SK-N-SH (cell line): ENCODE results near the gene ZNF71. TPM values are rescaled to one million over a fixed set of nuclear protein-coding genes. Genes with fewer than 3 reads are reported as not detected.

Source experiments
- CTCF ChIA-PET: fragments of 300-600, 350-600 bp; formaldehyde crosslinking; extraction: SDS; loops from one replicate; lab custom pipeline; 2021; lab: Yijun Ruan, JAX
- POLR2A ChIA-PET: fragments of 350-600 bp; sonication (Branson Sonifier 250); formaldehyde crosslinking; extraction: SDS; loops from one replicate; lab custom pipeline; 2020; ENCODE audit warnings: antibody characterized with exemption, inconsistent platforms; lab: Yijun Ruan, JAX
- DNase-seq: peaks from one replicate; pipeline ENCODE4 v3.0.0; 2012
- H2AFZ ChIP-seq: fragments of 200-600 bp; sonication (generic); 2 replicates; pipeline ENCODE4 v1.8.1; 2016; ENCODE audit warnings: antibody characterized with exemption, mild to moderate bottlenecking, low read depth
- H3F3A ChIP-seq: fragments of 200-600 bp; sonication (generic); replicated peaks from 2 replicates; pipeline ENCODE3; 2016; ENCODE audit warnings: antibody characterized with exemption, mild to moderate bottlenecking; ENCODE audit not compliant: insufficient read depth
- H3K27ac ChIP-seq, 2 experiments: fragments of 200-500 bp in 1 of 2; fragments of 200-600 bp in 1 of 2; sonication (Bioruptor generic) in 1 of 2; sonication (generic), shearing (Covaris generic) in 1 of 2; 2 replicates each; pipeline versions ENCODE4 v1.5.1 to v1.6.1; 2014 to 2016; ENCODE audit warnings: low read depth in 2 of 2, inconsistent platforms in 1 of 2, low read length in 1 of 2, mild to moderate bottlenecking in 1 of 2, mixed read lengths in 1 of 2
- H3K27me3 ChIP-seq: fragments of 200-600 bp; sonication (generic), shearing (Covaris generic); 2 replicates; pipeline ENCODE4 v1.6.1; 2016; ENCODE audit warnings: mixed run types; ENCODE audit not compliant: insufficient read depth
- H3K36me3 ChIP-seq, 2 experiments: fragments of 200-500 bp in 1 of 2; fragments of 200-600 bp in 1 of 2; sonication (Bioruptor generic) in 1 of 2; sonication (generic) in 1 of 2; replicated peaks in 1 of 2; 2 replicates each; pipeline versions ENCODE3 to v1.5.1; 2014 to 2016; ENCODE audit warnings: low read length in 1 of 2, mild to moderate bottlenecking in 1 of 2; ENCODE audit not compliant: insufficient read depth in 2 of 2, control insufficient read depth in 1 of 2
- H3K4me1 ChIP-seq, 2 experiments: fragments of 200-500 bp in 1 of 2; fragments of 200-600 bp in 1 of 2; sonication (Bioruptor generic) in 1 of 2; sonication (generic), shearing (Covaris generic) in 1 of 2; 2 replicates each; pipeline versions ENCODE4 v1.5.1 to v1.6.1; 2014 to 2016; ENCODE audit warnings: low read depth in 1 of 2, low read length in 1 of 2, mixed run types in 1 of 2; ENCODE audit not compliant: insufficient read depth in 2 of 2, control insufficient read depth in 1 of 2
- H3K4me2 ChIP-seq: fragments of 200-600 bp; sonication (generic), shearing (Covaris generic); 2 replicates; pipeline ENCODE4 v1.6.1; 2017; ENCODE audit warnings: mixed run types
- H3K4me3 ChIP-seq, 2 experiments: fragments of 200-500 bp in 1 of 2; fragments of 200-600 bp in 1 of 2; sonication (Bioruptor generic) in 1 of 2; sonication (generic), shearing (Covaris generic) in 1 of 2; 2 replicates each; pipeline versions ENCODE4 v1.5.1 to v1.8.1; 2014 to 2016; ENCODE audit warnings: low read depth in 2 of 2, inconsistent platforms in 1 of 2, low read length in 1 of 2, mild to moderate bottlenecking in 1 of 2, mixed read lengths in 1 of 2, moderate library complexity in 1 of 2
- H3K79me2 ChIP-seq: fragments of 200-600 bp; sonication (generic); 2 replicates; pipeline ENCODE4 v1.8.1; 2017; ENCODE audit warnings: mild to moderate bottlenecking; ENCODE audit not compliant: insufficient read depth
- H3K9ac ChIP-seq: fragments of 200-600 bp; sonication (generic); 2 replicates; pipeline ENCODE4 v1.6.1; 2017; ENCODE audit warnings: mixed run types
- H3K9me2 ChIP-seq: fragments of 200-600 bp; sonication (generic); 2 replicates; pipeline ENCODE4 v1.6.1; 2017; ENCODE audit warnings: mixed run types
- H3K9me3 ChIP-seq: fragments of 200-600 bp; sonication (generic); 2 replicates; pipeline ENCODE4 v1.6.1; 2017; ENCODE audit warnings: mixed run types, mild to moderate bottlenecking, moderate library complexity
- H4K20me1 ChIP-seq: fragments of 200-600 bp; sonication (generic); 2 replicates; pipeline ENCODE4 v1.6.1; 2017; ENCODE audit warnings: mild to moderate bottlenecking, mixed run types; ENCODE audit not compliant: insufficient read depth
- ELF1 ChIP-seq: IDR thresholded peaks from 2 replicates; pipeline ENCODE4 v1.4.0; 2012
- EZH2phosphoT487 ChIP-seq: fragments of 200-600 bp; sonication (generic); IDR thresholded peaks from 2 replicates; pipeline ENCODE4 v1.6.1; 2017; ENCODE audit warnings: low read depth, mixed run types, mild to moderate bottlenecking, antibody characterized with exemption, moderate library complexity, borderline replicate concordance
- FOSL2 ChIP-seq: IDR thresholded peaks from 2 replicates; pipeline ENCODE4 v1.4.0; 2012; ENCODE audit warnings: low read depth, mild to moderate bottlenecking, moderate library complexity, borderline replicate concordance
- GABPA ChIP-seq: IDR thresholded peaks from 2 replicates; pipeline ENCODE4 v1.4.0; 2012; ENCODE audit warnings: low read depth, mild to moderate bottlenecking
- IRF3 ChIP-seq: fragments of 150-350 bp; IDR thresholded peaks from 2 replicates; pipeline ENCODE4 v1.6.1; 2016; ENCODE audit warnings: mild to moderate bottlenecking, low read depth, low read length
- MAX ChIP-seq: IDR thresholded peaks from 2 replicates; pipeline ENCODE4 v1.4.0; 2012; ENCODE audit warnings: low read depth
- MXI1 ChIP-seq: IDR thresholded peaks from 2 replicates; pipeline ENCODE4 v1.6.1; 2012; ENCODE audit warnings: mild to moderate bottlenecking, low read depth, low read length, improper control_type of control experiment
- NRF1 ChIP-seq: IDR thresholded peaks from 2 replicates; pipeline ENCODE4 v1.6.1; 2012; ENCODE audit warnings: low read depth, mild to moderate bottlenecking, low read length
- POLR2AphosphoS5 ChIP-seq: IDR thresholded peaks from 2 replicates; pipeline ENCODE4 v1.6.1; 2012; ENCODE audit warnings: low read depth, low read length
- RFX5 ChIP-seq: IDR thresholded peaks from 2 replicates; pipeline ENCODE4 v1.6.1; 2012; ENCODE audit warnings: mild to moderate bottlenecking, improper control_type of control experiment, low read length
- RXRA ChIP-seq: IDR thresholded peaks from 2 replicates; pipeline ENCODE4 v1.4.0; 2012; ENCODE audit warnings: low read depth, mild to moderate bottlenecking, borderline replicate concordance
- SIN3A ChIP-seq: IDR thresholded peaks from 2 replicates; pipeline ENCODE4 v1.6.1; 2012; ENCODE audit warnings: low read depth, mild to moderate bottlenecking, low read length, moderate library complexity, borderline replicate concordance
- TCF12 ChIP-seq: IDR thresholded peaks from 2 replicates; pipeline ENCODE4 v1.4.0; 2012
- TEAD4 ChIP-seq: IDR thresholded peaks from 2 replicates; pipeline ENCODE4 v1.4.0; 2012; ENCODE audit warnings: mild to moderate bottlenecking, borderline replicate concordance; ENCODE audit not compliant: insufficient read depth
- USF1 ChIP-seq: IDR thresholded peaks from 2 replicates; pipeline ENCODE4 v1.4.0; 2012; ENCODE audit warnings: low read depth, borderline replicate concordance
- YY1 ChIP-seq: IDR thresholded peaks from 2 replicates; pipeline ENCODE4 v1.4.0; 2012; ENCODE audit warnings: low read depth, mild to moderate bottlenecking
- ZBTB33 ChIP-seq: IDR thresholded peaks from 2 replicates; pipeline ENCODE4 v1.4.0; 2012; ENCODE audit warnings: low read depth, borderline replicate concordance
- WGBS: methylation state at CpG from one replicate; pipeline ENCODE4 v1.1.6; 2017; ENCODE audit warnings: low lambda C conversion rate; 5-methylcytosine and 5-hydroxymethylcytosine counted together
- polyA plus RNA-seq, 3 experiments: library from polyadenylated mRNA; depleted of rRNA; stranded (reverse); fragments of >200 nt; gene quantifications; 2 replicates each; pipeline ENCODE4 v1.2.3, GENCODE V29; 2012

Gene ZNF71
- polyA plus RNA-seq, 1 of the 3 experiments (the other 2 are of a cell fraction): 6.3 TPM

- Histone ChIP-seq H3K4me1 (no peaks in the 10 kb centered on the region), H3K9me3 (no peaks in the 10 kb centered on the region), H4K20me1 (no peaks in the 10 kb centered on the region), H3K79me2 (no peaks in the 10 kb centered on the region), H3K9ac (no peak overlapping the region), H3K36me3 (peaks cover 19 to 34% of the 10 kb centered on the region in 2 experiments), H3K4me2 (no peak overlapping the region), H2AFZ (no peak overlapping the region), H3K4me3 (no peak overlapping the region), H3K27ac (no peak overlapping the region), H3F3A (no peaks in the 10 kb centered on the region), H3K9me2 (no peaks in the 10 kb centered on the region), H3K27me3 (no peaks in the 10 kb centered on the region)
- DNase-seq: no peak
- ChIA-PET POLR2A (no interaction called here), CTCF (no interaction called here)
- TF ChIP-seq TEAD4 (no peak), FOSL2 (no peak), NRF1 (no peak), TCF12 (no peak), IRF3 (no peak), POLR2AphosphoS5 (no peak), MXI1 (no peak), MAX (no peak), YY1 (no peak), ZBTB33 (no peak), EZH2phosphoT487 (no peak), RXRA (no peak), SIN3A (no peak), ELF1 (no peak), USF1 (no peak), RFX5 (no peak), GABPA (no peak)
- WGBS: 84% methylated on average over 9 of the region's 9 CpGs
These were observed 30.6 kb downstream of the ZNF71 start for GRCh38 chr19:56625708-56626107.
